Duodenal mucosa (tissue), 2 donors: ENCODE results near the gene TPSAB1.
"Not testable (repeated sequence)": the region's sequence is repeated elsewhere in the genome, so short reads cannot be mapped to it uniquely, and the experiment has no call there.

Experiments
- H3K27ac ChIP-seq: one replicate; pipeline ENCODE4 v1.7.0; 2013; ENCODE audit warnings: low read depth, low read length
- H3K27me3 ChIP-seq, 2 donors: one replicate each; pipeline ENCODE4 v1.7.0; 2013; ENCODE audit warnings: low read length in 2 of 2, control low read depth in 1 of 2; ENCODE audit not compliant: insufficient read depth in 2 of 2, control insufficient read depth in 1 of 2
- H3K36me3 ChIP-seq, 2 donors: one replicate each; pipeline ENCODE4 v1.7.0; 2013; ENCODE audit warnings: low read length in 2 of 2, control low read depth in 1 of 2; ENCODE audit not compliant: insufficient read depth in 2 of 2, control insufficient read depth in 1 of 2
- H3K4me1 ChIP-seq, 2 donors: one replicate each; pipeline ENCODE4 v1.7.0; 2013; ENCODE audit warnings: low read length in 2 of 2, control low read depth in 1 of 2; ENCODE audit not compliant: insufficient read depth in 2 of 2, control insufficient read depth in 1 of 2
- H3K4me3 ChIP-seq, 2 donors: one replicate each; pipeline ENCODE4 v1.7.0; 2013; ENCODE audit warnings: low read length in 2 of 2, low read depth in 1 of 2
- H3K9ac ChIP-seq, 2 donors: one replicate each; pipeline ENCODE4 v1.7.0; 2013; ENCODE audit warnings: low read length in 2 of 2, low read depth in 1 of 2
- H3K9me3 ChIP-seq, 2 donors: one replicate each; pipeline ENCODE4 v1.7.0; 2013; ENCODE audit warnings: low read length in 2 of 2, control low read depth in 1 of 2; ENCODE audit not compliant: control insufficient read depth in 1 of 2

Gene TPSAB1

GRCh38 chr16:1240436-1240835, at the start of gene TPSAB1:
Gene TPSAB1, plus strand, starts transcription at chr16:1240705. Its CDS starts 234 bp downstream, at chr16:1240939.
- H3K27ac ChIP-seq, H3K36me3 ChIP-seq, H3K9me3 ChIP-seq, H3K27me3 ChIP-seq, H3K9ac ChIP-seq, H3K4me3 ChIP-seq, H3K4me1 ChIP-seq: not testable (repeated sequence)

- H3K4me3 ChIP-seq, H3K36me3 ChIP-seq, H3K9ac ChIP-seq, H3K27me3 ChIP-seq, H3K9me3 ChIP-seq, H3K27ac ChIP-seq: not testable (repeated sequence)
- peaks cover 0 to 14% of the 10 kb centered on the region in 2 donors for H3K4me1 ChIP-seq
Measured at GRCh38 chr16:1190789-1191188, 49.7 kb upstream of the TPSAB1 start.

DNA sequence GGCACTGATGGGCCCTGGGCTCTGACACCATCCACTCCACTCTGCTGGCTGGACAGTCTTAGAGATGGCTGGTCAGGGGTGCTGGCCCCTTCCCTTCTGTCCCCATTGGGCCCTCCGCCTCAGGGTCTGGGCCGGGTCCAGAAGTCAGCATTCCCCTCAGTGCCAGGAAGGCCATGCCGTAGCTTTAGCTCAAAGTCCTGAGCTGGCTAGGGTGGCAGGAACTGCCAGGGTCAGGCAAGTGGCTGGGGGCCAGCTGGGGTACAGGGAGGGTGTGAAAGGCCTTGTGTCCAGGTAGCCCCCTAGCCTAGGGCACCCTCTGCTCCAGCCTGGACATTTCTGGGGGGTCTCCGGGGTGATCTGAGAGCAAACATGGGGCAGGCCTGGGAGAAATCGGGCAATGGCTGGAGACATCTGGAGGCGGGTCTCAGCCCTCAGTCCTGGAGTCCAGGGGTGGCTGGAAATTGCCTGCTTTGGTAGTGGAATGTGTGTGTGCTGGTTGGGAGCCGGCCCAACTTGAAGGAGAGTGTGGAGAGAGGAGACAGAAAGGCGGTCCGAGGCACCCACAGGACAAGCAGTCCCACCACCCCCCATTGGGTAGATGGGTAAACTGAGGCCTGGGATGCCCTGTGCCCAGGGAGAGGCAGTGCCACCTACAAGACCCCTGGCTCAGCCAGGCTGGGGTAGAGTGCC, 48.0 kb upstream of the TPSAB1 start:
- no peaks in the 10 kb centered on the region for H3K36me3 ChIP-seq
- H3K27me3 ChIP-seq, result no peaks in the 10 kb centered on the region
- H3K9ac ChIP-seq, result no peak overlapping the region
- peaks cover 0 to 14% of the 10 kb centered on the region in 2 donors for H3K4me1 ChIP-seq
- H3K4me3 ChIP-seq, result no peak overlapping the region
- H3K9me3 ChIP-seq, result no peaks in the 10 kb centered on the region
- peak overlapping the region; percentile 20 for H3K27ac ChIP-seq

DNA sequence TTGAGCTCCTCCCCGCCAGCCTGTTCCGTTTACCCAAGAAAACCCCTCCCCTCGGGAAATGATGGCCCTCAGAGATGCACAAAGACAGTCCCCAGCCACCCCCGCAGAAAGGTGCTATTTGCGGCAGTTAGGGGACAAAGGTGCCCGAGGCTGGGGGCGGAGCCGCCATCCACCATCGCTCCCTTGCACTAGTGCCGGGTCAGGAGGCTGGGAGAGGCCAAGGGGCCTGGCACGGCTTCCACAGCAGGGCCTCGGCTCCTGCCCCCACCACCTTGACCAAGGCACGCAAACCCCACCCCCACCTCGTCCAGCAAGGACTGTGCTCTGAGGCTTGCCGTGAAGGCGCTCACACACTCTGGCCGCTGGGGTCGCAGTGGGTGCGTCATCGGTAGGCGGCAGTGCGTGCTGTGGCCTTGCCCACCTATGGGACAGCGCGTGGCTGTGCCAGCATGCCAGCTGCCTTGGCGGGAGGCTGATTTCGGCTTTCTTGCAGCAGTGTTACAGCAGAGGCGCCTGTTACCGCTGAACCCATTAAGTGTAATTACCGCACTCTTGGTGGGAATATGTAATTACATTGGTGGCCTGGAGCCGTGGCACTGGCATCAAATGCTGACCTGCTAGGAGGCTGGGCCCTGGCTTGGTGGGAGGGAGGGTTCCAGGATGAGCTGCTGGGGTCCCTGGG, 47.2 kb upstream of the TPSAB1 start:
- Histone ChIP-seq H3K4me1 (peaks cover 0 to 14% of the 10 kb centered on the region in 2 donors), H3K27ac (peak overlapping the region; percentile 20), H3K4me3 (no peak overlapping the region), H3K9me3 (no peaks in the 10 kb centered on the region), H3K9ac (no peak overlapping the region), H3K36me3 (no peaks in the 10 kb centered on the region), H3K27me3 (no peaks in the 10 kb centered on the region)

DNA sequence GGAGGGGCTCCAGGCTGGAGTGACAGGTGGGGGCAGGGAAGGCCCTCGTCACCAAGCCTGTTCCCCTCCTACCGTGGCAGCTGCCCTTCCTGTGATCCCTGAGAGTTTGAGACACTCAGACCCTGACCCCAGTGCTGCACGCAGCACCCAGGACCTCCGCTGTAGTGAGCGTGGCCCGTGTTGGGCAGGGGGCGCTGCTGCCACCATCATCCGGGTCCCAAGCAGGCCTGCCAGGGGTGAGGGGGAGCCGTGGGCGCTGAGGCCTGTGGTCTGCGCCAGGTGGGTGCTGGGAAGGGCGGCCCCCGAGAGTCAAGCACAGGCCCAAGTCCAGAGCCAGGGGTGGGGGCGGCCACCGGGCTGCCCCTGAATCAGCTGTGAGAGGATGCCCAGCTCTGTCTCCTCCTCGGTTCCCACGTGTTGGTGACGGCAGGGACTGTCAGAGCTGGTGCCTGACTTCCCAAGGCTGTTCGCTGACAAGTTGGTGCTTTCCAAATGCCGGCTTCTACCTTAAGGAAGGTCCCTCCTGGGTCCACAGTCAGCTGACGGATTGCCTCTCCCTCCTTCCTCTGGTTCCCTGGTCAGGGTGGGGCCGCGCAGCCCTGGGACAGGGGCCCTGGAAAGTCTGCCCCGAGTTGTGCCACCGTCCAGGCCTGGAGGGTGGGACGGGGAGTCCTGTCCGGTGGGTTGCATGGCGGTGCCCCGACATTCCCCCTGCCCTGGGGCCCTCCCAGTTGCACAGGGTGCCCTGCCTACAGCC, 46.5 kb upstream of the TPSAB1 start:
- no peak overlapping the region for H3K9ac ChIP-seq
- peaks cover 0 to 14% of the 10 kb centered on the region in 2 donors for H3K4me1 ChIP-seq

GRCh38 chr16:1194665-1195392, 45.7 kb upstream of the TPSAB1 start:
- Histone ChIP-seq H3K9ac (no peak overlapping the region), H3K4me3 (no peak overlapping the region), H3K27ac (no peak overlapping the region), H3K36me3 (no peaks in the 10 kb centered on the region), H3K9me3 (no peaks in the 10 kb centered on the region), H3K27me3 (no peaks in the 10 kb centered on the region), H3K4me1 (peaks cover 0 to 14% of the 10 kb centered on the region in 2 donors)

More for the DNA sequence above, 46.5 kb upstream of the TPSAB1 start:
- Histone ChIP-seq H3K4me3 (no peak overlapping the region), H3K9me3 (no peaks in the 10 kb centered on the region), H3K27me3 (no peaks in the 10 kb centered on the region), H3K36me3 (no peaks in the 10 kb centered on the region), H3K27ac (no peak overlapping the region)

DNA sequence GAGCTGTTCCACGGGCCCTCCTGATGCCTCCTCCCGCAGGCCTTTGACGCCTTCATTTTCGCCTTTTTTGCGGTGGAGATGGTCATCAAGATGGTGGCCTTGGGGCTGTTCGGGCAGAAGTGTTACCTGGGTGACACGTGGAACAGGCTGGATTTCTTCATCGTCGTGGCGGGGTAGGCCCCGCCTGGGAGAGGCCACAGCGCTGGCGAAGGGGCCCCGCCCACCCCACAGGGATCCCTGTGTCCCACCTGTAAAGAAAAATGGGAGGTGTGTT, 45.2 kb upstream of the TPSAB1 start:
- Histone ChIP-seq H3K27me3 (no peaks in the 10 kb centered on the region), H3K27ac (no peak overlapping the region), H3K4me1 (peaks cover 0 to 14% of the 10 kb centered on the region in 2 donors), H3K4me3 (no peak overlapping the region), H3K9me3 (no peaks in the 10 kb centered on the region), H3K36me3 (no peaks in the 10 kb centered on the region), H3K9ac (no peak overlapping the region)

GRCh38 chr16:1196494-1196893, 44.0 kb upstream of the TPSAB1 start:
- H3K27me3 ChIP-seq, result no peaks in the 10 kb centered on the region
- H3K9me3 ChIP-seq, result no peaks in the 10 kb centered on the region
- no peak overlapping the region for H3K9ac ChIP-seq
- no peaks in the 10 kb centered on the region for H3K36me3 ChIP-seq
- H3K4me3 ChIP-seq, result no peak overlapping the region
- H3K27ac ChIP-seq, result no peak overlapping the region
- peaks cover 0 to 14% of the 10 kb centered on the region in 2 donors for H3K4me1 ChIP-seq

DNA sequence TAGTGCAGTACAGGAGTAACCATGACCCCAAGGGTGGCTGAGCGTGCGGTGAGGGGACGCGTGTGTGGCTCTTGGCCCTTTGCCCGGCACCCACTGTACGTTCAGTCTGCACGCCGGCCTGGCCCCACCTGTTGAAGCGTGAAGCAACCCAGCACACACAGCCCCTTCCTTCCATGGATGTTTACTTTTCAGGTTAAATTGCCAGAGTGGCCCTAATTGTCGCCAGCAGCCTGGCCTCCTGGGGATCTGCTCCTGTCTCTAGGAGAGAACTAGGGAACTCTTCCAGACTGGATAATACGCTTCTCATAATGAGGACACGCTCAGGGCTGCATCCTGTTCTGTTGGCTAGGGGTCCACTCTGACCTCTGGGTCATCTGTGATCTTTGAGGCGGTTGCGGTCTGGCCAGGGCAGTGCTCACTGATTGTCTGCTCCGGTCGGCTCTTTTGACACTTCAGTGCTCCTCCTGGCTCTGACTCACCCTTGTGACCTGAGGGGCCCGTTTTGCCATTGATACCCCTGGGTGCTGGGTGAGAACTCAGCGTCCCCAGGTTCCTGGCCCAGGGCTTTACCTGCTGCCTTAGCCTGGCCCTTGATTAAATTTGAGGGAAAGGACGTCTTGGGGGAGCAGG, 43.2 kb upstream of the TPSAB1 start:
- Histone ChIP-seq H3K36me3 (no peaks in the 10 kb centered on the region), H3K4me1 (peaks cover 0 to 14% of the 10 kb centered on the region in 2 donors), H3K27ac (no peak overlapping the region), H3K4me3 (no peak overlapping the region), H3K9ac (no peak overlapping the region), H3K27me3 (no peaks in the 10 kb centered on the region), H3K9me3 (no peaks in the 10 kb centered on the region)
